IMR-90 (cell line): ENCODE results near the gene CYCS. TPM values are rescaled to one million over a fixed set of nuclear protein-coding genes. Genes with fewer than 3 reads are reported as not detected.

Source experiments
- ATAC-seq: fragments of 200-7000 bp; cut with Tn5 transposase; 2 replicates; pipeline ENCODE4 v1.9.1; 2020; ENCODE audit warnings: low read depth, mild to moderate bottlenecking, moderate library complexity
- BruUV-seq: library from RNA; stranded (reverse); fragments of 400-500 nt; replicated peaks from 2 replicates; lab custom pipeline; 2021; lab: Mats Ljungman, UMichigan
- CTCF ChIA-PET: fragments of 300-600 bp; formaldehyde crosslinking; extraction: SDS; loops from one replicate; lab custom pipeline; 2021; ENCODE audit warnings: antibody characterized with exemption; lab: Yijun Ruan, JAX
- POLR2A ChIA-PET: fragments of 300-600 bp; sonication (Branson Sonifier 250); formaldehyde crosslinking; loops from one replicate; lab custom pipeline; 2022; ENCODE audit warnings: antibody characterized with exemption; ENCODE audit not compliant: unreplicated experiment; lab: Charles Lee
- DNase-seq: peaks from one replicate; pipeline ENCODE4 v3.0.0; 2013
- H2AFZ ChIP-seq: replicated peaks from 2 replicates; pipeline ENCODE3; 2013; ENCODE audit warnings: low read length, mild to moderate bottlenecking; ENCODE audit not compliant: poor library complexity
- H2AK5ac ChIP-seq: 2 replicates; pipeline ENCODE4 v1.6.1; 2013; ENCODE audit warnings: low read depth, low read length, inconsistent platforms
- H2AK9ac ChIP-seq: replicated peaks from 2 replicates; pipeline ENCODE3; 2013; ENCODE audit warnings: mild to moderate bottlenecking, low read depth, low read length, moderate library complexity; ENCODE audit not compliant: poor library complexity
- H2BK120ac ChIP-seq: 2 replicates; pipeline ENCODE4 v1.6.1; 2013; ENCODE audit warnings: low read depth, low read length, inconsistent platforms
- H2BK15ac ChIP-seq: 3 replicates; pipeline ENCODE4 v1.6.1; 2013; ENCODE audit warnings: low read depth, low read length, inconsistent platforms
- H2BK20ac ChIP-seq: 2 replicates; pipeline ENCODE4 v1.6.1; 2013; ENCODE audit warnings: low read depth, mild to moderate bottlenecking, inconsistent platforms, low read length, moderate library complexity
- H2BK5ac ChIP-seq: 2 replicates; pipeline ENCODE4 v1.6.1; 2013; ENCODE audit warnings: mild to moderate bottlenecking, low read depth, low read length, inconsistent platforms; ENCODE audit not compliant: poor library complexity, severe bottlenecking
- H3K14ac ChIP-seq: replicated peaks from 2 replicates; pipeline ENCODE4 v1.6.1; 2013; ENCODE audit warnings: low read depth, low read length, inconsistent platforms
- H3K18ac ChIP-seq: 2 replicates; pipeline ENCODE4 v1.6.1; 2013; ENCODE audit warnings: low read depth, low read length, control low read depth
- H3K23ac ChIP-seq: 2 replicates; pipeline ENCODE4 v1.6.1; 2013; ENCODE audit warnings: low read depth, low read length, inconsistent platforms
- H3K27ac ChIP-seq: 2 replicates; pipeline ENCODE4 v1.5.1; 2013; ENCODE audit warnings: mild to moderate bottlenecking, control low read depth, low read length; ENCODE audit not compliant: insufficient read depth
- H3K27me3 ChIP-seq: 2 replicates; pipeline ENCODE4 v1.6.1; 2013; ENCODE audit warnings: low read length; ENCODE audit not compliant: control insufficient read depth, insufficient read depth
- H3K36me3 ChIP-seq: 2 replicates; pipeline ENCODE4 v1.6.1; 2013; ENCODE audit warnings: low read length, mixed read lengths; ENCODE audit not compliant: control insufficient read depth, insufficient read depth
- H3K4ac ChIP-seq: 2 replicates; pipeline ENCODE4 v1.6.1; 2013; ENCODE audit warnings: low read depth, low read length, inconsistent platforms
- H3K4me1 ChIP-seq: 2 replicates; pipeline ENCODE4 v1.6.1; 2013; ENCODE audit warnings: low read length, mixed read lengths; ENCODE audit not compliant: control insufficient read depth, insufficient read depth
- H3K4me2 ChIP-seq: 2 replicates; pipeline ENCODE4 v1.6.1; 2013; ENCODE audit warnings: low read depth, mild to moderate bottlenecking, control low read depth, low read length, moderate library complexity
- H3K4me3 ChIP-seq: 2 replicates; pipeline ENCODE4 v1.5.1; 2013; ENCODE audit warnings: low read depth, mild to moderate bottlenecking, control low read depth, low read length, moderate library complexity; ENCODE audit not compliant: insufficient read depth
- H3K56ac ChIP-seq: 2 replicates; pipeline ENCODE4 v1.6.1; 2013; ENCODE audit warnings: low read length, inconsistent platforms; ENCODE audit not compliant: insufficient read depth; ENCODE audit errors: extremely low read depth
- H3K79me1 ChIP-seq, 2 experiments: 2 replicates each; pipeline ENCODE4 v1.6.1; 2013; ENCODE audit warnings: low read length in 2 of 2, inconsistent platforms in 1 of 2, low read depth in 1 of 2
- H3K9ac ChIP-seq: 2 replicates; pipeline ENCODE4 v1.6.1; 2013; ENCODE audit warnings: low read depth, low read length, control low read depth
- H3K9me1 ChIP-seq: 2 replicates; pipeline ENCODE4 v1.6.1; 2013; ENCODE audit warnings: low read length, inconsistent platforms; ENCODE audit not compliant: insufficient read depth
- H3K9me3 ChIP-seq: 2 replicates; pipeline ENCODE4 v1.6.1; 2013; ENCODE audit warnings: low read length; ENCODE audit not compliant: control insufficient read depth, insufficient read depth
- H4K20me1 ChIP-seq: 2 replicates; pipeline ENCODE4 v1.6.1; 2013; ENCODE audit warnings: low read length, inconsistent platforms; ENCODE audit not compliant: insufficient read depth
- H4K5ac ChIP-seq: 2 replicates; pipeline ENCODE4 v1.6.1; 2013; ENCODE audit warnings: mild to moderate bottlenecking, low read depth, low read length, control low read depth
- H4K8ac ChIP-seq, 2 experiments: 2 replicates each; pipeline ENCODE4 v1.6.1; 2013; ENCODE audit warnings: low read depth in 2 of 2, low read length in 2 of 2, control low read depth in 1 of 2, inconsistent platforms in 1 of 2
- H4K91ac ChIP-seq: 2 replicates; pipeline ENCODE4 v1.6.1; 2013; ENCODE audit warnings: low read depth, low read length, inconsistent platforms; ENCODE audit not compliant: insufficient read depth
- BHLHE40 ChIP-seq: fragments of 150-350 bp; IDR thresholded peaks from 2 replicates; pipeline ENCODE4 v1.6.1; 2016; ENCODE audit warnings: mild to moderate bottlenecking, low read depth, low read length
- CEBPB ChIP-seq: IDR thresholded peaks from 2 replicates; pipeline ENCODE4 v1.6.1; 2012; ENCODE audit warnings: low read depth, low read length, improper control_type of control experiment
- CHD1 ChIP-seq: IDR thresholded peaks from 2 replicates; pipeline ENCODE4 v1.6.1; 2012; ENCODE audit warnings: low read depth, low read length, improper control_type of control experiment
- CTCF ChIP-seq: conservative IDR thresholded peaks from 2 replicates; pipeline ENCODE4 v1.5.1; 2012; ENCODE audit warnings: mild to moderate bottlenecking, low read depth, low read length, improper control_type of control experiment
- ELK1 ChIP-seq: fragments of 150-350 bp; IDR thresholded peaks from 2 replicates; pipeline ENCODE4 v1.6.1; 2016; ENCODE audit warnings: low read depth, mild to moderate bottlenecking, low read length, moderate library complexity, borderline replicate concordance
- FOS ChIP-seq: fragments of 150-350 bp; IDR thresholded peaks from 2 replicates; pipeline ENCODE4 v1.6.1; 2016; ENCODE audit warnings: low read depth, low read length
- MAFK ChIP-seq: IDR thresholded peaks from 2 replicates; pipeline ENCODE4 v1.6.1; 2012; ENCODE audit warnings: low read depth, low read length, improper control_type of control experiment
- MAZ ChIP-seq: IDR thresholded peaks from 2 replicates; pipeline ENCODE4 v1.6.1; 2012; ENCODE audit warnings: low read depth, mild to moderate bottlenecking, low read length, improper control_type of control experiment, moderate library complexity, borderline replicate concordance
- MXI1 ChIP-seq: IDR thresholded peaks from 2 replicates; pipeline ENCODE4 v1.6.1; 2012; ENCODE audit warnings: low read depth, mild to moderate bottlenecking, low read length, moderate library complexity, borderline replicate concordance
- NFE2L2 ChIP-seq: fragments of 150-350 bp; IDR thresholded peaks from 2 replicates; pipeline ENCODE4 v1.6.1; 2016; ENCODE audit warnings: low read depth, mild to moderate bottlenecking, low read length
- POLR2A ChIP-seq: IDR thresholded peaks from 2 replicates; pipeline ENCODE4 v1.6.1; 2012; ENCODE audit warnings: mild to moderate bottlenecking, low read depth, low read length
- RCOR1 ChIP-seq: IDR thresholded peaks from 2 replicates; pipeline ENCODE4 v1.6.1; 2012; ENCODE audit warnings: mild to moderate bottlenecking, low read length, improper control_type of control experiment; ENCODE audit not compliant: insufficient replicate concordance
- RFX5 ChIP-seq: IDR thresholded peaks from 2 replicates; pipeline ENCODE4 v1.8.0; 2012; ENCODE audit warnings: low read depth, mild to moderate bottlenecking, low read length, moderate library complexity
- SMC3 ChIP-seq: fragments of 150-350 bp; IDR thresholded peaks from 2 replicates; pipeline ENCODE4 v1.6.1; 2016; ENCODE audit warnings: low read depth, mild to moderate bottlenecking, antibody characterized with exemption, low read length, moderate library complexity
- USF2 ChIP-seq: fragments of 150-350 bp; IDR thresholded peaks from 2 replicates; pipeline ENCODE4 v1.6.1; 2017; ENCODE audit warnings: mild to moderate bottlenecking, antibody characterized with exemption, low read length, low read depth
- WGBS, 2 experiments: methylation state at CpG; one replicate each; pipeline versions ENCODE4 v1.1.5 to v1.1.7; 2013; ENCODE audit warnings: missing lambda C conversion rate in 2 of 2; ENCODE audit not compliant: insufficient read length in 1 of 2; ENCODE audit errors: extremely low coverage in 2 of 2; 5-methylcytosine and 5-hydroxymethylcytosine counted together
- dilution Hi-C: fragments of 300-500 bp; cut with HindIII; formaldehyde crosslinking; loops from one replicate; pipeline ENCODE4 v1.14.3; 2018; ENCODE audit warnings: low sequenced_read_pairs; ENCODE audit not compliant: unreplicated experiment
- in situ Hi-C: fragments of 300-500 bp; cut with MboI; formaldehyde crosslinking; loops from 3 replicates; pipeline ENCODE4 v1.14.3; 2019; ENCODE audit warnings: low sequenced_read_pairs, inconsistent platforms, mixed read lengths
- intact Hi-C: fragments of 100-400 bp; cut with micrococcal nuclease; formaldehyde crosslinking; loops from 2 replicates; pipeline ENCODE4 v1.10.0; 2022
- polyA plus RNA-seq, 3 experiments: library from polyadenylated mRNA; depleted of rRNA; stranded (reverse); fragments of >200 nt; gene quantifications; 2 replicates each; pipeline ENCODE4 v1.2.3, GENCODE V29; 2012; ENCODE audit warnings: low replicate concordance in 1 of 3
- total RNA-seq: library from RNA; depleted of rRNA; stranded (reverse); fragments of >200 nt; gene quantifications from 2 replicates; pipeline ENCODE4 v1.2.3, GENCODE V29; 2012

Gene CYCS
- total and polyA plus RNA-seq, 2 of the 4 experiments (the other 2 are of a cell fraction), result 22.9 to 59.0 TPM

- no TSS peak for BruUV-seq
- Histone ChIP-seq H3K27me3 (no peaks in the 10 kb centered on the region), H2BK120ac (no peak overlapping the region), H3K14ac (no peak overlapping the region), H3K56ac (no peak overlapping the region), H2AK9ac (no peak overlapping the region), H4K8ac (no peak overlapping the region), H3K18ac (no peak overlapping the region), H2AFZ (no peak overlapping the region), H3K9me1 (no peaks in the 10 kb centered on the region), H2BK15ac (no peak overlapping the region), H3K9ac (no peak overlapping the region), H3K27ac (no peak overlapping the region), H3K4ac (no peak overlapping the region), H2AK5ac (no peak overlapping the region), H3K79me1 (no peaks in the 10 kb centered on the region), H4K20me1 (no peaks in the 10 kb centered on the region), H4K5ac (no peak overlapping the region), H2BK5ac (no peak overlapping the region), H3K4me2 (no peak overlapping the region), H2BK20ac (no peak overlapping the region), H4K91ac (no peak overlapping the region), H3K4me1 (no peaks in the 10 kb centered on the region), H3K36me3 (no peaks in the 10 kb centered on the region), H3K9me3 (no peaks in the 10 kb centered on the region), H3K23ac (no peak overlapping the region), H3K4me3 (no peak overlapping the region)
- no CpG with 5 or more reads among the region's 2 CpGs for WGBS, 2 experiments
- POLR2A ChIA-PET, result no interaction called here
- CTCF ChIA-PET, result no interaction called here
- in situ Hi-C loops, result no loop called here
- DNase-seq, result no peak
- no peak for ATAC-seq
- dilution Hi-C loops, result loop anchor here (25.0 kb wide), 1 partner anchor 276 kb away; no protein-coding TSS in a partner anchor
- TF ChIP-seq MAFK (no peak), CHD1 (no peak), FOS (no peak), ELK1 (no peak), CTCF (no peak), RCOR1 (no peak), POLR2A (no peak), CEBPB (no peak), MXI1 (no peak), USF2 (no peak), RFX5 (no peak), BHLHE40 (no peak), NFE2L2 (no peak), SMC3 (no peak), MAZ (no peak)
- intact Hi-C loops, result no loop called here
Measured at GRCh38 chr7:25087855-25088254, 37.2 kb downstream of the CYCS start.
